Tibial artery (tissue), 4 donors: ENCODE measurements around the gene SPAG9.

Source experiments
- DNase-seq, 2 donors: peaks; one replicate each; pipeline ENCODE4 v3.0.0-alpha.2; 2019
- H3K27ac ChIP-seq, 2 donors: fragments of 200-600 bp; sonication (generic) in 1 of 2; 1 replicate in 1 of 2; 2 replicates in 1 of 2; pipeline ENCODE4 v1.5.1; 2018 to 2019; ENCODE audit warnings: mild to moderate bottlenecking in 1 of 2
- H3K27me3 ChIP-seq, 2 donors: fragments of 200-600 bp; sonication (generic) in 1 of 2; one replicate each; pipeline versions ENCODE4 v1.5.1 to v1.6.0; 2016 to 2019
- H3K36me3 ChIP-seq, 3 donors: fragments of 200-600 bp; sonication (generic) in 2 of 3; one replicate each; pipeline ENCODE4 v1.5.1; 2016 to 2019; ENCODE audit warnings: mild to moderate bottlenecking in 2 of 3
- H3K4me1 ChIP-seq, 4 donors: fragments of 200-600 bp; sonication (generic) in 2 of 4; 1 replicate in 3 of 4; 2 replicates in 1 of 4; pipeline ENCODE4 v1.5.1; 2016 to 2019
- H3K4me3 ChIP-seq, 2 donors: fragments of 200-600 bp; sonication (generic) in 1 of 2; 1 replicate in 1 of 2; 2 replicates in 1 of 2; pipeline ENCODE4 v1.5.1; 2018 to 2019; ENCODE audit warnings: mild to moderate bottlenecking in 2 of 2
- H3K9me3 ChIP-seq, 3 donors: fragments of 200-600 bp; sonication (generic) in 1 of 3; one replicate each; pipeline ENCODE4 v1.5.1; 2016 to 2019
- CTCF ChIP-seq, 2 experiments: fragments of 200-600 bp in 1 of 2; fragments of 450-650 bp in 1 of 2; IDR thresholded peaks; one replicate each; pipeline ENCODE4 v1.5.1; 2017 to 2019; ENCODE audit warnings: antibody characterized with exemption in 2 of 2, mild to moderate bottlenecking in 1 of 2, moderate library complexity in 1 of 2
- intact Hi-C: fragments of 100-400 bp; cut with DNase I; formaldehyde crosslinking; loops from one replicate; pipeline ENCODE4 v1.15.0; 2023; ENCODE audit warnings: low total_unique reads

Gene SPAG9

GRCh38 chr17:51165680-51166197 is 45.1 kb upstream of the SPAG9 start:
- Histone ChIP-seq H3K9me3 (no peaks in the 10 kb centered on the region), H3K27ac (peak overlapping the region; percentile 88 to 98), H3K27me3 (no peaks in the 10 kb centered on the region), H3K36me3 (peaks cover 12 to 44% (median 37%) of the 10 kb centered on the region in 3 donors), H3K4me1 (peaks cover 0 to 21% (median 15%) of the 10 kb centered on the region in 4 donors), H3K4me3 (peak overlapping the region; percentile 98 to 99)
- intact Hi-C loops: loop anchor here (2.0 to 5.0 kb wide), 2 partner anchors 13 to 43 kb away; partner anchors contain the start of genes NME1 and SPAG9
- DNase-seq: peak in 1 of 2 donors; percentile 29
- peak in 1 of 2 experiments; percentile 10 for TF ChIP-seq CTCF (IDR thresholded peaks at IDR 0.05)

GRCh38 chr17:51164911-51165679 is 44.4 kb upstream of the SPAG9 start:
- intact Hi-C loops: loop anchor here (5.0 kb wide), 1 partner anchor 43 kb away; the partner anchor contains the start of gene SPAG9
- TF ChIP-seq CTCF (IDR thresholded peaks at IDR 0.05): no peak
- H3K36me3 ChIP-seq: peaks cover 8 to 44% (median 33%) of the 10 kb centered on the region in 3 donors
- H3K9me3 ChIP-seq: no peaks in the 10 kb centered on the region
- H3K4me3 ChIP-seq: peak overlapping the region; percentile 98 to 99
- DNase-seq: no peak
- no peaks in the 10 kb centered on the region for H3K27me3 ChIP-seq
- peaks cover 0 to 21% (median 15%) of the 10 kb centered on the region in 4 donors for H3K4me1 ChIP-seq
- H3K27ac ChIP-seq: peak overlapping the region; percentile 88 to 98

GRCh38 chr17:51161541-51161940 is 40.9 kb upstream of the SPAG9 start:
- TF ChIP-seq CTCF (IDR thresholded peaks at IDR 0.05): no peak
- intact Hi-C loops: no loop called here
- H3K9me3 ChIP-seq: no peaks in the 10 kb centered on the region
- peaks cover 0 to 11% (median 8%) of the 10 kb centered on the region in 4 donors for H3K4me1 ChIP-seq
- H3K27ac ChIP-seq: no peak overlapping the region
- H3K27me3 ChIP-seq: no peaks in the 10 kb centered on the region
- DNase-seq: no peak
- peaks cover 0 to 30% (median 17%) of the 10 kb centered on the region in 3 donors for H3K36me3 ChIP-seq
- H3K4me3 ChIP-seq: no peak overlapping the region

- intact Hi-C loops: loop anchor here (10.0 kb wide), 1 partner anchor 315 kb away; no protein-coding TSS in a partner anchor
Measured at GRCh38 chr17:51159604-51160003, 38.9 kb upstream of the SPAG9 start.

GRCh38 chr17:51155416-51155815 is 34.7 kb upstream of the SPAG9 start:
- intact Hi-C loops: loop anchor here (10.0 kb wide), 1 partner anchor 311 kb away; no protein-coding TSS in a partner anchor
- Histone ChIP-seq H3K36me3 (peaks cover 0 to 14% (median 0%) of the 10 kb centered on the region in 3 donors), H3K27me3 (no peaks in the 10 kb centered on the region), H3K4me1 (peaks cover 0 to 21% (median 6%) of the 10 kb centered on the region in 4 donors), H3K27ac (no peak overlapping the region), H3K4me3 (no peak overlapping the region), H3K9me3 (no peaks in the 10 kb centered on the region)
- no peak for DNase-seq
- TF ChIP-seq CTCF (IDR thresholded peaks at IDR 0.05): no peak

More at GRCh38 chr17:51159604-51160003, 38.9 kb upstream of the SPAG9 start:
- H3K27me3 ChIP-seq: no peaks in the 10 kb centered on the region
- no peak for DNase-seq
- no peak overlapping the region for H3K4me3 ChIP-seq
- peaks cover 0 to 5% (median 2%) of the 10 kb centered on the region in 4 donors for H3K4me1 ChIP-seq
- TF ChIP-seq CTCF (IDR thresholded peaks at IDR 0.05): no peak
- H3K9me3 ChIP-seq: no peaks in the 10 kb centered on the region
- no peak overlapping the region for H3K27ac ChIP-seq
- H3K36me3 ChIP-seq: peaks cover 0 to 30% (median 17%) of the 10 kb centered on the region in 3 donors
